Measurements from ENCODE around the gene COL6A2.

DNA sequence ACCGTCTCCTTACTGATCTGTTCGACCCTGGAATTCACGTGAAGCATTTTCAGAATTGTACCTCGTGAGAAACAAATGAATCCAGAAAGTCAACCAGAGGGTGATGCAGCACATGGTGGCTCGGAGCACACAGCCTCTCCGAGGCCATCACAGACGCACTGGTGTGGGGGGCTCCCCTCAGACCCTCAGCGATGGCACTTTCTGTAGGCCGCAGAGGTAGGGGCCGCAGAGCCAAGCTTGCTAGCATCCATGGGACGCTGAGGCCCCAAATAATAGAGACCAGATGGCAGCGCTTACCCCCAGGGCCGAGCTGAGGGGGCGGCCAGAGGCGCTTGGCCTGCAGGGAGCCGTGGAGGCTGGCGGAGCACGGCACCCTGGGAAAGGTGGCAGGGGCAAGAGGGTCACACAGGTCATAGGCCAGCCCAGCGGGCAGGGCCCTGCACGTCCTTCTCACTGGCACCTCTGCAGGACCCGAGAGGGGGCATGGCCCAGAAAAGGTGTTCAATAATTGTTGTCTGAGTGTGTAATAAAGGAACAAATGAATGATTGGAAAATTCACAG, 28.1 kb upstream of the COL6A2 start:
- TF ChIP-seq, protein P1, sequence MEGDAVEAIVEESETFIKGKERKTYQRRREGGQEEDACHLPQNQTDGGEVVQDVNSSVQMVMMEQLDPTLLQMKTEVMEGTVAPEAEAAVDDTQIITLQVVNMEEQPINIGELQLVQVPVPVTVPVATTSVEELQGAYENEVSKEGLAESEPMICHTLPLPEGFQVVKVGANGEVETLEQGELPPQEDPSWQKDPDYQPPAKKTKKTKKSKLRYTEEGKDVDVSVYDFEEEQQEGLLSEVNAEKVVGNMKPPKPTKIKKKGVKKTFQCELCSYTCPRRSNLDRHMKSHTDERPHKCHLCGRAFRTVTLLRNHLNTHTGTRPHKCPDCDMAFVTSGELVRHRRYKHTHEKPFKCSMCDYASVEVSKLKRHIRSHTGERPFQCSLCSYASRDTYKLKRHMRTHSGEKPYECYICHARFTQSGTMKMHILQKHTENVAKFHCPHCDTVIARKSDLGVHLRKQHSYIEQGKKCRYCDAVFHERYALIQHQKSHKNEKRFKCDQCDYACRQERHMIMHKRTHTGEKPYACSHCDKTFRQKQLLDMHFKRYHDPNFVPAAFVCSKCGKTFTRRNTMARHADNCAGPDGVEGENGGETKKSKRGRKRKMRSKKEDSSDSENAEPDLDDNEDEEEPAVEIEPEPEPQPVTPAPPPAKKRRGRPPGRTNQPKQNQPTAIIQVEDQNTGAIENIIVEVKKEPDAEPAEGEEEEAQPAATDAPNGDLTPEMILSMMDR (IDR thresholded peaks at IDR 0.05), result no peak
- TF ChIP-seq POLR2A (IDR thresholded peaks at IDR 0.05; ENCODE audit: low read depth) (no peak), EP300 (IDR thresholded peaks at IDR 0.05) (no peak)

Data from esophagus muscularis mucosa (tissue), 4 donors.